Middle frontal gyrus (tissue), 1 donor: Measurements from ENCODE around the gene IGSF8.

Source experiments
- DNase-seq: peaks from one replicate; pipeline ENCODE4 v3.0.0-alpha.2; 2015; ENCODE audit warnings: low spot score; ENCODE audit errors: extremely low spot score

The IGSF8 gene, protein sequence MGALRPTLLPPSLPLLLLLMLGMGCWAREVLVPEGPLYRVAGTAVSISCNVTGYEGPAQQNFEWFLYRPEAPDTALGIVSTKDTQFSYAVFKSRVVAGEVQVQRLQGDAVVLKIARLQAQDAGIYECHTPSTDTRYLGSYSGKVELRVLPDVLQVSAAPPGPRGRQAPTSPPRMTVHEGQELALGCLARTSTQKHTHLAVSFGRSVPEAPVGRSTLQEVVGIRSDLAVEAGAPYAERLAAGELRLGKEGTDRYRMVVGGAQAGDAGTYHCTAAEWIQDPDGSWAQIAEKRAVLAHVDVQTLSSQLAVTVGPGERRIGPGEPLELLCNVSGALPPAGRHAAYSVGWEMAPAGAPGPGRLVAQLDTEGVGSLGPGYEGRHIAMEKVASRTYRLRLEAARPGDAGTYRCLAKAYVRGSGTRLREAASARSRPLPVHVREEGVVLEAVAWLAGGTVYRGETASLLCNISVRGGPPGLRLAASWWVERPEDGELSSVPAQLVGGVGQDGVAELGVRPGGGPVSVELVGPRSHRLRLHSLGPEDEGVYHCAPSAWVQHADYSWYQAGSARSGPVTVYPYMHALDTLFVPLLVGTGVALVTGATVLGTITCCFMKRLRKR

GRCh38 chr1:160097911-160098851, at the start of gene IGSF8:
TSS of gene IGSF8 (minus strand) at chr1:160098619. CDS start at chr1:160098472, 147 bp downstream.
- DNase-seq = no peak

DNA sequence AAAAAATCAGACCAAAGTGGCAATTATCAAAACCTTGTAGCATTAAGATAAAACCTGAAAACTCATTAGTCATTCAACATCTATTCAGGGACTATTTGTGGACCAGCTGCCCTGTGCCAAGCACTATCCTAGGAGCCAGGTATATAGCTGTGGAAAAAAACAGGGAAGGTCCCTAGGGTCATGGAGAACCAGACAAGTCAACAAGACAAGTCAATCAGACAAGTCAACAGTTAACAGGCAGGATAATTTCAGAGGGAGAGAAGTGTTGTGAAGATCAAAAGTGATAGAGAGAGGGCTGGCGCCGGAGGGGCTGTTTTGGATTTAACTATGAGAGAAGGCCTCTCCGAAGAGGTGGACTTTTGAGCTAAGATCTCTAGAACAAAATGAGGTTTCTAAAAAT, 49.7 kb upstream of the IGSF8 start:
- DNase-seq = no peak

DNA sequence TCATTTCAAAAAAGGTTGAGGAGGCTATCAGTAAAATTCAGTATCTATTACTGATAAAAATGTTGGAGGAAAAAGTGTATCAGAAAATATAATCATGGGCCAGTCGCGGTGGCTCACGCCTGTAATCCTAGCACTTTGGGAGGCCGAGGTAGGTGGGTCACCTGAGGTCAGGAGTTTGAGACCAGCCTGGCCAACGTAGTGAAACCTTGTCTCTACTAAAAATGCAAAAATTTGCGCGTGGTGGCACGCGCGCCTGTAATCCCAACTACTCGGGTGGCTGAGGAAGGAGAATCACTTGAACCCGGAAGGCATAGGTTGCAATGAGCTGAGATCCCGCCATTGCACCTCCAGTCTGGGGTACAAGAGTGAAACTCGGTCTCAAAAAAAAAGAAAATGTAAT, 47.7 kb upstream of the IGSF8 start:
- no peak for DNase-seq

DNA sequence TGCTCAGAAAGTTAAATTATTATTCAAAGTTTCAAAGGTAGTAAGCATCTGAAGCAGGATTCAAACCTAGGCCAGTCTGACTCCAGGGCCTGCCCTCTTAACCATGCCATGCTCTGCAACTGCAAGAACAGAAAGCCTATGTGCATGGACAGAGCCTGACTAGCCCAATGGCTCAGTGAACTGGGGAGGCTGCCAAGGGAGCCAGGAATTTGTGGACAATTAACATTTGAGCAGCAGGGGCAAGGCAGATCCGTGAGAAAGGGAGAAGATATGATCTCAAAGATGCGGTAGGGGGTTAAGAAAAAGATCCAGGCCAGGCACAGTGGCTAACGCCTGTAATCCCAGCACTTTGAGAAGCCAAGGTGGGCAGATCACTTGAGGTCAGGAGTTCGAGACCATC, 46.5 kb upstream of the IGSF8 start:
- DNase-seq = no peak

- no peak for DNase-seq
Measured at GRCh38 chr1:160143695-160144094, 45.3 kb upstream of the IGSF8 start.

DNA sequence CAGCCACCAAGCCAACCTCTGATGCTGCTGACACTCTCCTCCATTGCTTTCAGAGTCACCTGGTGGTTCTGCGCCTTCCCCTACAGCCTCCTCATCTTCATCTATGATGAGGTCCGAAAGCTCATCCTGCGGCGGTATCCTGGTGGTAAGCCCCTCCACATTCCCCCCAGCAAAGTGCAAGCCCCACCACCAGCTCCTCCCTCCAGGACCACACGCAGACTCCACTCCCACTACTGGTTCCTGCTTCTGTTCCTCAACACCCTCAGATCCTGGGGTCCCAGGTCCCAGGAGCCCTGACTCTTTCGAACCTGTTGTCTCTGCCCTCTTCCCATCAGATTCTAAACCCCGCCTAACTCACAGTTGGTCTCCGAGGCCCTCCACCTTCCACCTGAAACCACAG, 41.4 kb upstream of the IGSF8 start:
- no peak for DNase-seq

GRCh38 chr1:160137216-160137862, 38.9 kb upstream of the IGSF8 start:
- DNase-seq = no peak

DNA sequence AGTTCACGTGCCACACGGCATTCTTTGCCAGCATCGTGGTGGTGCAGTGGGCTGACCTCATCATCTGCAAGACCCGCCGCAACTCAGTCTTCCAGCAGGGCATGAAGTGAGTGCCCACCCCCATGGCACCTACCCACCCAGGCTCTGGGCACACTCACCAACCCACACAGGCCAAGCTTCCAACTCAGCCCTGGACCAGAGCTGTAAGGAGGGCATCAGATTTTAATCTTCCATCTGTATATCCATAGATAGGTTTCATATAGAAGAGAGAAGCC, 38.4 kb upstream of the IGSF8 start:
- DNase-seq = no peak

GRCh38 chr1:160136121-160136925, 37.9 kb upstream of the IGSF8 start:
- DNase-seq = no peak

- no peak for DNase-seq
Measured at GRCh38 chr1:160134791-160135572, 36.6 kb upstream of the IGSF8 start.

GRCh38 chr1:160133990-160134770, 35.8 kb upstream of the IGSF8 start:
- DNase-seq = no peak

- DNase-seq = no peak
Measured at GRCh38 chr1:160131803-160132565, 33.6 kb upstream of the IGSF8 start.

DNA sequence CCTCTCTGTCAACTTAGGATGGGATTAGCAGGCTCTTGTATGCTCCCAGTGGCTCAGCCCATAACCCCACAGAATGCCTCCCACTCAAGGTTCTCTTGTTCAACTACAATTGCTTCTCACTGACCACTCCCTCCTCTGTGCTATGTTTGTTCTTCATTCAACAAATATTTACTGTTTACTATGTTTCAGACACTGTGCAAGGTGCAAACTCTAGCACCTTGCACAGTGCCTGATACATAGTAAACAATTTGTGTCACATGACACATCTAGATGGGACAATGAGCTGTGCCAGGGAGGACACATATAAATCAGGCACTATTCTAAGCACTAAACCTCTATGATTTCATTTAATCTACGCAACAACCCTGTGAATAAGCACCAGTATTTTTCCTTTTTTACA, 32.5 kb upstream of the IGSF8 start:
- DNase-seq = no peak

DNA sequence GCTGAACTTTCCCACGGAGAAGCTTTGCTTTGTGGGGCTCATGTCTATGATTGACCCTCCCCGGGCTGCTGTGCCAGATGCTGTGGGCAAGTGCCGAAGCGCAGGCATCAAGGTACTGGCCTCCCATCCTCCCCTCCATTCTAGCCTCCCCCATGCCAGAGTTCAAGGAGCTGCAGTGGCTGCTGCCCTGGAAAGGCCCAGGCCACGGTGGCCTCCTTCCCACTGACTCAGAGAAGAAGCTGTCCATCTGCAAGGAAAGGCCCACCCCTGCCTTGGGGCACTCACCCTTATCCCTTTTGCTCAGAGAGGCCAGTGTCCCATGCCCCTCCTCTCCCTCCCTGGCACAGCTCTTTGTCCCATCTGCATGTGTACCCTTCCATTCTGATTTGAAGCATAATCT, 32.1 kb upstream of the IGSF8 start:
- no peak for DNase-seq

DNA sequence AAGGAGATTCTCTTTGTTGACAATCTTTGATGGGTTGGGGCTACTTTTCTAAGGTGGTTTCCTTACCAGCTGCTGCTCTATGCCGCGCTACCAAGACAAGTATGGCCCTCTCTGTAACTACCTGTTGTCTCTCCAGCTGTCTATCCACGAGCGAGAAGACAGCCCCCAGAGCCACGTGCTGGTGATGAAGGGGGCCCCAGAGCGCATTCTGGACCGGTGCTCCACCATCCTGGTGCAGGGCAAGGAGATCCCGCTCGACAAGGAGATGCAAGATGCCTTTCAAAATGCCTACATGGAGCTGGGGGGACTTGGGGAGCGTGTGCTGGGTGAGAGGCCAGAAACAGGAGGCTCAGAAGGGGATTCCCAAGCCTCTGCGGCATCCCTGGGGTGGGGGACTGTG, 31.5 kb upstream of the IGSF8 start:
- DNase-seq = no peak

- no peak for DNase-seq
Measured at GRCh38 chr1:160129558-160129957, 31.1 kb upstream of the IGSF8 start.

- no peak for DNase-seq
Measured at GRCh38 chr1:160129046-160129445, 30.6 kb upstream of the IGSF8 start.

DNA sequence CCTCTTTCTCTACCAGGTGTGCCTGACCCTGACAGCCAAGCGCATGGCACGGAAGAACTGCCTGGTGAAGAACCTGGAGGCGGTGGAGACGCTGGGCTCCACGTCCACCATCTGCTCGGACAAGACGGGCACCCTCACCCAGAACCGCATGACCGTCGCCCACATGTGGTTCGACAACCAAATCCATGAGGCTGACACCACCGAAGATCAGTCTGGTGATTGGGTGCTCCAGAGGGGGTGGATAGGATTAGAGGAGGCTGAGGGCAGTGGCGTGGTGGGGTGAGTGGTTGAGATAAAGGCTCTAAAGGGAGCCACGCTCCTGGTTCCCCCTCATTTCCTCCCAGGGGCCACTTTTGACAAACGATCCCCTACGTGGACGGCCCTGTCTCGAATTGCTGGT, 30.2 kb upstream of the IGSF8 start:
- no peak for DNase-seq
